Amniotic epithelial cell (primary cell): ENCODE results near the gene CPM.

Experiments
- DNase-seq: peaks from one replicate; pipeline ENCODE4 v3.0.0-alpha.2; 2010; ENCODE audit warnings: low read depth

Gene CPM

GRCh38 chr12:68956466-68956865 is 23.5 kb upstream of the CPM start:
- DNase-seq = no peak

- DNase-seq = no peak
Observed at GRCh38 chr12:68954811-68955210, 21.8 kb upstream of the CPM start.

GRCh38 chr12:68953536-68953935 is 20.6 kb upstream of the CPM start:
- DNase-seq = no peak

- DNase-seq = peak; percentile 27
Observed at GRCh38 chr12:68951652-68952051, 18.7 kb upstream of the CPM start.

GRCh38 chr12:68950511-68950910 is 17.5 kb upstream of the CPM start:
- DNase-seq = no peak

GRCh38 chr12:68945255-68945654 is 12.3 kb upstream of the CPM start:
- DNase-seq = no peak

- no peak for DNase-seq
Observed at GRCh38 chr12:68944296-68945076, 11.5 kb upstream of the CPM start.

- DNase-seq = no peak
Observed at GRCh38 chr12:68943848-68944247, 10.9 kb upstream of the CPM start.

- no peak for DNase-seq
Observed at GRCh38 chr12:68940731-68941130, 7.8 kb upstream of the CPM start.

- DNase-seq = peak; percentile 60
Observed at GRCh38 chr12:68939505-68939904, 6.5 kb upstream of the CPM start.

GRCh38 chr12:68934392-68934791 is 1.4 kb upstream of the CPM start:
- no peak for DNase-seq

GRCh38 chr12:68932128-68932960 is 627 bp downstream of the CPM start:
- peak; percentile 14 for DNase-seq

GRCh38 chr12:68930178-68930577 is 2.8 kb downstream of the CPM start:
- DNase-seq = no peak

- no peak for DNase-seq
Observed at GRCh38 chr12:68924546-68924945, 8.4 kb downstream of the CPM start.

- no peak for DNase-seq
Observed at GRCh38 chr12:68919581-68920239, 13.3 kb downstream of the CPM start.

GRCh38 chr12:68918960-68919359 is 14.0 kb downstream of the CPM start:
- DNase-seq = no peak

GRCh38 chr12:68915055-68915454 is 17.9 kb downstream of the CPM start:
- DNase-seq = peak; percentile 87

GRCh38 chr12:68913682-68914081 is 19.3 kb downstream of the CPM start:
- peak; percentile 59 for DNase-seq

GRCh38 chr12:68912916-68913315 is 20.1 kb downstream of the CPM start:
- DNase-seq = no peak

GRCh38 chr12:68911197-68911718 is 21.7 kb downstream of the CPM start:
- no peak for DNase-seq

GRCh38 chr12:68910128-68910527 is 22.8 kb downstream of the CPM start:
- peak; percentile 52 for DNase-seq

- DNase-seq = no peak
Observed at GRCh38 chr12:68908076-68908475, 24.9 kb downstream of the CPM start.

- DNase-seq = no peak
Observed at GRCh38 chr12:68905733-68906132, 27.2 kb downstream of the CPM start.
